ENCODE measurements around the gene TJP3. TPM values are rescaled to one million over a fixed set of nuclear protein-coding genes. Genes with fewer than 3 reads are reported as not detected.

The TJP3 gene
- total and polyA plus RNA-seq, 2 experiments from 2014 or later, result 18.2 to 23.9 TPM

GRCh38 chr19:3698974-3699740 lies 9.0 kb upstream of the TJP3 start:
- Histone ChIP-seq H2AFZ (no peak overlapping the region), H3F3A (replicated peaks; ENCODE audit: low read depth) (0 out of 2 replicates have a peak, but pooled peaks cover 3% of the 10 kb centered on the region), H3K4me2 (peak overlapping the region; percentile 85), H3K27me3 (ENCODE audit: insufficient read depth) (no peaks in the 10 kb centered on the region), H3K9me2 (ENCODE audit: insufficient read depth) (no peaks in the 10 kb centered on the region), H3K4me1 (ENCODE audit: insufficient read depth) (peaks cover 3% of the 10 kb centered on the region; the same call in 1 of the 2 replicates), H3K27ac (ENCODE audit: low read depth) (no peak overlapping the region), H3K79me2 (replicated peaks; ENCODE audit: insufficient read depth) (peaks cover 47% of the 10 kb centered on the region), H4K20me1 (replicated peaks; ENCODE audit: insufficient read depth) (peaks cover 3% of the 10 kb centered on the region; the same call in 1 of the 2 replicates), H3K36me3 (ENCODE audit: insufficient read depth) (no peaks in the 10 kb centered on the region), H3K4me3 (peak overlapping the region; percentile 73)
- Mint-ChIP-seq H3K36me3 (ENCODE audit: low read depth) (no peaks in the 10 kb centered on the region), H3K4me3 (peak overlapping the region; percentile 83), H3K27ac (no peak overlapping the region), H3K4me1 (no peaks in the 10 kb centered on the region; the same call in 2 of the 3 replicates), H3K27me3 (ENCODE audit: insufficient read depth, low read depth, poor library complexity) (peaks cover 2% of the 10 kb centered on the region), H3K9me3 (peaks cover 3% of the 10 kb centered on the region; the same call in 1 of the 3 replicates)
- TF ChIP-seq ZNF462 (CRISPR knock-in tag; IDR thresholded peaks at IDR 0.05), result no peak
- no peak for DNase-seq (ENCODE audit: low spot score)
- no peak; the same call in 1 of the 3 replicates for ATAC-seq

- Histone ChIP-seq H4K20me1 (replicated peaks; ENCODE audit: insufficient read depth) (peaks cover 3% of the 10 kb centered on the region; the same call in 1 of the 2 replicates), H3K27me3 (ENCODE audit: insufficient read depth) (no peaks in the 10 kb centered on the region), H3K79me2 (replicated peaks; ENCODE audit: insufficient read depth) (peaks cover 45% of the 10 kb centered on the region), H3K4me2 (peak overlapping the region; percentile 85), H2AFZ (no peak overlapping the region), H3K36me3 (ENCODE audit: insufficient read depth) (no peaks in the 10 kb centered on the region), H3F3A (replicated peaks; ENCODE audit: low read depth) (0 out of 2 replicates have a peak, but pooled peaks cover 3% of the 10 kb centered on the region), H3K9me2 (ENCODE audit: insufficient read depth) (no peaks in the 10 kb centered on the region), H3K4me1 (ENCODE audit: insufficient read depth) (peaks cover 3% of the 10 kb centered on the region; the same call in 1 of the 2 replicates), H3K27ac (ENCODE audit: low read depth) (no peak overlapping the region), H3K4me3 (peak overlapping the region; percentile 73)
- peaks cover 3% of the 10 kb centered on the region; the same call in 1 of the 3 replicates for H3K9me3 Mint-ChIP-seq
- no peaks in the 10 kb centered on the region; the same call in 2 of the 3 replicates for H3K4me1 Mint-ChIP-seq
- H3K27me3 Mint-ChIP-seq (ENCODE audit: insufficient read depth, low read depth, poor library complexity), result peaks cover 2% of the 10 kb centered on the region
- H3K36me3 Mint-ChIP-seq (ENCODE audit: low read depth), result no peaks in the 10 kb centered on the region
- H3K4me3 Mint-ChIP-seq, result peak overlapping the region; percentile 83
- H3K27ac Mint-ChIP-seq, result no peak overlapping the region
- no peak for DNase-seq (ENCODE audit: low spot score)
- peak; percentile 43 for ATAC-seq
- no peak for TF ChIP-seq ETS1 (IDR thresholded peaks at IDR 0.05)
- TF ChIP-seq CTCF (conservative IDR thresholded peaks at IDR 0.05; ENCODE audit: low read depth in 2 of 2), result no peak
- TF ChIP-seq ZNF114 (CRISPR knock-in tag; IDR thresholded peaks at IDR 0.05), result no peak
- TF ChIP-seq EZH2phosphoT487 (IDR thresholded peaks at IDR 0.05; ENCODE audit: unreplicated experiment), result no peak
These were observed 8.4 kb upstream of the TJP3 start for GRCh38 chr19:3699741-3700241.

All from GM23338 (cell line).